Stomach (tissue), 9 donors: Measurements from ENCODE around the gene RNF224. TPM values are rescaled to one million over a fixed set of nuclear protein-coding genes. Genes with fewer than 3 reads are reported as not detected.

Source experiments
- DNase-seq, 2 donors: peaks; one replicate each; pipeline versions ENCODE4 v3.0.0 to v3.0.0-alpha.2; 2013 to 2019
- H3K27ac ChIP-seq, 5 donors: fragments of 200-600 bp in 4 of 5; sonication (generic) in 4 of 5; one replicate each; pipeline ENCODE4 v1.5.1; 2013 to 2019; ENCODE audit warnings: mild to moderate bottlenecking in 1 of 5, moderate library complexity in 1 of 5
- H3K27me3 ChIP-seq, 3 donors: fragments of 200-600 bp; sonication (generic); one replicate each; pipeline ENCODE4 v1.5.1; 2017 to 2019; ENCODE audit warnings: mixed run types in 1 of 3
- H3K36me3 ChIP-seq, 4 donors: fragments of 200-600 bp; sonication (generic); 1 replicate in 3 of 4; 2 replicates in 1 of 4; pipeline ENCODE4 v1.5.1; 2016 to 2019
- H3K4me1 ChIP-seq, 4 donors: fragments of 200-600 bp; sonication (generic); one replicate each; pipeline ENCODE4 v1.5.1; 2016 to 2019
- H3K4me3 ChIP-seq, 4 donors: fragments of 200-600 bp; sonication (generic) in 3 of 4; one replicate each; pipeline ENCODE4 v1.5.1; 2016 to 2019; ENCODE audit warnings: mild to moderate bottlenecking in 1 of 4
- H3K9me3 ChIP-seq, 4 donors: fragments of 200-600 bp; sonication (generic); one replicate each; pipeline ENCODE4 v1.5.1; 2016 to 2019
- EP300 ChIP-seq: sonication (generic); formaldehyde crosslinking; IDR thresholded peaks from one replicate; pipeline ENCODE4 v1.6.1; 2017; ENCODE audit warnings: antibody characterized with exemption
- POLR2A ChIP-seq, 4 donors: fragments of 450-650 bp; IDR thresholded peaks; one replicate each; pipeline ENCODE4 v1.6.1; 2016; ENCODE audit warnings: antibody characterized with exemption in 4 of 4, control low read depth in 2 of 4, mild to moderate bottlenecking in 1 of 4, moderate library complexity in 1 of 4
- POLR2AphosphoS5 ChIP-seq, 3 donors: sonication (generic); formaldehyde crosslinking; IDR thresholded peaks; one replicate each; pipeline ENCODE4 v1.6.1; 2016; ENCODE audit warnings: antibody characterized with exemption in 3 of 3
- WGBS, 5 donors: extraction: QIAGEN DNeasy Blood & Tissue Kit in 3 of 5; methylation state at CpG; one replicate each; pipeline versions ENCODE4 v1.1.5 to v1.1.7; 2013 to 2018; 5-methylcytosine and 5-hydroxymethylcytosine counted together
- intact Hi-C: fragments of 100-400 bp; cut with DNase I; formaldehyde crosslinking; loops from one replicate; pipeline ENCODE4 v1.15.1; 2023; ENCODE audit warnings: low total_unique reads
- polyA plus RNA-seq, 3 donors: library from polyadenylated mRNA; stranded (reverse); fragments of 200-250 nt; gene quantifications; one replicate each; pipeline ENCODE4 v1.2.3, GENCODE V29; 2013
- total RNA-seq, 5 donors: library from RNA; depleted of rRNA; stranded (reverse); fragments of >200 nt; gene quantifications; one replicate each; pipeline versions ENCODE4 v1.1.0 to v1.2.3, GENCODE V29; 2014 to 2016
- TF ChIP-seq, protein P1 (sequence below), 7 experiments: fragments of 450-650 bp in 4 of 7; fragments of 200-600 bp in 3 of 7; sonication (generic) in 3 of 7; IDR thresholded peaks; one replicate each; pipeline ENCODE4 v1.5.1; 2016 to 2019; ENCODE audit warnings: antibody characterized with exemption in 7 of 7, control low read depth in 2 of 7, mild to moderate bottlenecking in 1 of 7
- donor health status: healthy with polysubstance abuse.
- donor health status: Bipolar disorder and iron deficiency.
- donor health status: healthy.

The RNF224 gene
- total and polyA plus RNA-seq, 8 donors, result 1.0 TPM; not detected in 7

GRCh38 chr9:137183980-137184595 is 43.2 kb upstream of the RNF224 start:
- WGBS, 5 donors, result 89 to 97% (median 95%) methylated on average over 21 to 27 of the region's 27 CpGs
- peaks cover 18 to 39% (median 34%) of the 10 kb centered on the region in 4 donors for H3K4me1 ChIP-seq
- H3K9me3 ChIP-seq, result no peaks in the 10 kb centered on the region
- no peak overlapping the region for H3K27ac ChIP-seq
- TF ChIP-seq POLR2A (IDR thresholded peaks at IDR 0.05) (no peak), POLR2AphosphoS5 (IDR thresholded peaks at IDR 0.05) (no peak), EP300 (no peak)
- TF ChIP-seq, protein P1, sequence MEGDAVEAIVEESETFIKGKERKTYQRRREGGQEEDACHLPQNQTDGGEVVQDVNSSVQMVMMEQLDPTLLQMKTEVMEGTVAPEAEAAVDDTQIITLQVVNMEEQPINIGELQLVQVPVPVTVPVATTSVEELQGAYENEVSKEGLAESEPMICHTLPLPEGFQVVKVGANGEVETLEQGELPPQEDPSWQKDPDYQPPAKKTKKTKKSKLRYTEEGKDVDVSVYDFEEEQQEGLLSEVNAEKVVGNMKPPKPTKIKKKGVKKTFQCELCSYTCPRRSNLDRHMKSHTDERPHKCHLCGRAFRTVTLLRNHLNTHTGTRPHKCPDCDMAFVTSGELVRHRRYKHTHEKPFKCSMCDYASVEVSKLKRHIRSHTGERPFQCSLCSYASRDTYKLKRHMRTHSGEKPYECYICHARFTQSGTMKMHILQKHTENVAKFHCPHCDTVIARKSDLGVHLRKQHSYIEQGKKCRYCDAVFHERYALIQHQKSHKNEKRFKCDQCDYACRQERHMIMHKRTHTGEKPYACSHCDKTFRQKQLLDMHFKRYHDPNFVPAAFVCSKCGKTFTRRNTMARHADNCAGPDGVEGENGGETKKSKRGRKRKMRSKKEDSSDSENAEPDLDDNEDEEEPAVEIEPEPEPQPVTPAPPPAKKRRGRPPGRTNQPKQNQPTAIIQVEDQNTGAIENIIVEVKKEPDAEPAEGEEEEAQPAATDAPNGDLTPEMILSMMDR (IDR thresholded peaks at IDR 0.05), result no peak
- DNase-seq, result no peak
- intact Hi-C loops, result loop anchor here (10.0 kb wide), 2 partner anchors 51 to 69 kb away; partner anchors contain the start of genes DPP7 and SLC34A3
- no peaks in the 10 kb centered on the region for H3K27me3 ChIP-seq
- peaks cover 66 to 84% (median 79%) of the 10 kb centered on the region in 4 donors for H3K36me3 ChIP-seq
- no peak overlapping the region for H3K4me3 ChIP-seq

GRCh38 chr9:137184881-137185660 is 42.2 kb upstream of the RNF224 start:
- 92 to 95% (median 93%) methylated on average over 37 to 48 of the region's 48 CpGs for WGBS, 5 donors
- TF ChIP-seq, protein P1 (IDR thresholded peaks at IDR 0.05), result no peak
- TF ChIP-seq POLR2AphosphoS5 (IDR thresholded peaks at IDR 0.05), result no peak
- no peak for TF ChIP-seq EP300
- no peak for TF ChIP-seq POLR2A (IDR thresholded peaks at IDR 0.05)
- Histone ChIP-seq H3K36me3 (peaks cover 60 to 80% (median 73%) of the 10 kb centered on the region in 4 donors), H3K4me3 (no peak overlapping the region), H3K4me1 (peaks cover 27 to 49% (median 44%) of the 10 kb centered on the region in 4 donors), H3K27ac (no peak overlapping the region), H3K27me3 (no peaks in the 10 kb centered on the region), H3K9me3 (no peaks in the 10 kb centered on the region)
- DNase-seq, result no peak
- intact Hi-C loops, result loop anchor here (10.0 kb wide), 2 partner anchors 50 to 70 kb away; partner anchors contain the start of genes DPP7 and SLC34A3

DNA sequence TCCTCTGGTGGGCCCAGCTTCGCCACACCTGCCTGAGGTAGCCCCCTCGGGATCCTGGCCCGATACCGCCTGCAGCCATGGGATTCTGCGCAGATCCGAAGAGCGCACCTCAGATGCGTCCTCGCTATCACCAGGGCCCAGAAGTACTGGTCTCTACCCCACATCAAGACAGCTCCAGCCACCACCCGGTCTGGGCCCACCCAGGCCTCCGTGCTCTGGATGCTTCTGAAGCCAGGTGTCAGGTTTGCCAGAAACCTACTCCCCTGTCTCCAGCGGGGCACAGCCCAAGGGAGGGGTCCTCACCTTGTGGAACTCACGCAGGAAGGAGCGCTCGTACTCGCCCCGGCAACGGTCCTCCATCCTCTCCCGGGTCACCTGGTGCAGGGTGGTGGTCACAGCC is 41.4 kb upstream of the RNF224 start:
- TF ChIP-seq POLR2AphosphoS5 (IDR thresholded peaks at IDR 0.05) (no peak), POLR2A (IDR thresholded peaks at IDR 0.05) (no peak), EP300 (no peak)
- TF ChIP-seq, protein P1 (IDR thresholded peaks at IDR 0.05), result no peak

DNA sequence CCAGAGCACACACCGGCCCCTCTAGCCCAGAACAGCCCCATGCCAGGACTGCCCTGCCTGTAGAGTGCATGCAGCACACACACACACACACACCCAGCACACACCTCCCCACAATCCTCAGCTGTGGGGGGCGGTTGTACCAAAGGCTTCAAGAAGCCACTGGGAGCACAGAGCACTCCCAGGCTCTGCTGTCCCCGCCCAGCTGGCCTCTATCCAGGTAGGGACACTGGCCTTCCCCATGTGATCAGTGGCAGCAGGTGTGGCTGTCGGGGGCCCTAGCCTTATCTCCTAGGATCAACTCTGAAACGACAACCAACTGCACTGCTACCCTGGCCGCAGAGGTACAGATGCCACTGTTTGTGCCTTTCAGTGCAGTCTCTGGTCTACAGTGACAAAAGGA is 40.9 kb upstream of the RNF224 start:
- Histone ChIP-seq H3K27me3 (no peaks in the 10 kb centered on the region), H3K27ac (no peak overlapping the region), H3K4me3 (peak overlapping the region in 2 of 4 donors; percentile 96 to 99), H3K4me1 (peaks cover 35 to 62% (median 57%) of the 10 kb centered on the region in 4 donors), H3K36me3 (peaks cover 59 to 80% (median 73%) of the 10 kb centered on the region in 4 donors), H3K9me3 (no peaks in the 10 kb centered on the region)
- intact Hi-C loops, result loop anchor here (10.0 kb wide), 2 partner anchors 48 to 72 kb away; partner anchors contain the start of genes DPP7 and SLC34A3
- WGBS, 5 donors, result 50 to 75% (median 65%) methylated on average over 2 to 6 of the region's 6 CpGs
- DNase-seq, result no peak
- no peak for TF ChIP-seq POLR2A (IDR thresholded peaks at IDR 0.05)
- no peak for TF ChIP-seq EP300
- TF ChIP-seq POLR2AphosphoS5 (IDR thresholded peaks at IDR 0.05), result no peak
- TF ChIP-seq, protein P1 (IDR thresholded peaks at IDR 0.05), result no peak

More for the DNA sequence above, 41.4 kb upstream of the RNF224 start:
- no peak for DNase-seq
- peaks cover 35 to 58% (median 53%) of the 10 kb centered on the region in 4 donors for H3K4me1 ChIP-seq
- WGBS, 5 donors, result 92 to 95% (median 95%) methylated on average over 9 to 19 of the region's 19 CpGs
- intact Hi-C loops, result loop anchor here (10.0 kb wide), 2 partner anchors 49 to 71 kb away; partner anchors contain the start of genes DPP7 and SLC34A3
- peaks cover 59 to 80% (median 73%) of the 10 kb centered on the region in 4 donors for H3K36me3 ChIP-seq
- H3K9me3 ChIP-seq, result no peaks in the 10 kb centered on the region
- H3K27me3 ChIP-seq, result no peaks in the 10 kb centered on the region
- H3K4me3 ChIP-seq, result peak overlapping the region in 1 of 4 donors; percentile 99
- no peak overlapping the region for H3K27ac ChIP-seq
